Activated CD8-positive, alpha-beta memory T cell treated with anti-CD3 and anti-CD28 coated beads, Interleukin-2, amount 10 ng/mL, durations not matched to agents 7 days and 5 days (primary cell): ENCODE data around the gene OR13F1. TPM values are rescaled to one million over a fixed set of nuclear protein-coding genes. Genes with fewer than 3 reads are reported as not detected.

ENCODE experiments used
- ATAC-seq: fragments of 150-1000 bp; cut with Tn5 transposase; one replicate; pipeline ENCODE4 v1.10.0; 2021; ENCODE audit warnings: moderate library complexity
- CTCF ChIA-PET: fragments of 350-600 bp; sonication (Branson Sonifier 250); formaldehyde crosslinking; loops from one replicate; lab custom pipeline; 2021; ENCODE audit warnings: antibody characterized with exemption; lab: Charles Lee
- DNase-seq: peaks from one replicate; pipeline ENCODE4 v3.0.0-alpha.2; 2020
- H3K27ac Mint-ChIP-seq: one replicate; pipeline ENCODE4 v1.8.0; 2021; ENCODE audit warnings: mild to moderate bottlenecking, mixed read lengths
- H3K27me3 Mint-ChIP-seq: one replicate; pipeline ENCODE4 v1.8.0; 2021; ENCODE audit warnings: mixed read lengths
- H3K36me3 Mint-ChIP-seq: one replicate; pipeline ENCODE4 v1.8.0; 2021; ENCODE audit warnings: mild to moderate bottlenecking, mixed read lengths
- H3K4me1 Mint-ChIP-seq: one replicate; pipeline ENCODE4 v1.8.0; 2021; ENCODE audit warnings: mixed read lengths
- H3K4me3 Mint-ChIP-seq: one replicate; pipeline ENCODE4 v1.8.0; 2021; ENCODE audit warnings: mild to moderate bottlenecking, moderate library complexity, mixed read lengths
- H3K9me3 Mint-ChIP-seq: one replicate; pipeline ENCODE4 v1.8.0; 2022; ENCODE audit warnings: low read depth, mixed read lengths
- total RNA-seq, 2 experiments: library from RNA; stranded (reverse); gene quantifications; one replicate each; pipeline ENCODE4 v1.2.3, GENCODE V29; 2021

OR13F1 gene
- total RNA-seq, 2 experiments from 2014 or later = not detected

DNA sequence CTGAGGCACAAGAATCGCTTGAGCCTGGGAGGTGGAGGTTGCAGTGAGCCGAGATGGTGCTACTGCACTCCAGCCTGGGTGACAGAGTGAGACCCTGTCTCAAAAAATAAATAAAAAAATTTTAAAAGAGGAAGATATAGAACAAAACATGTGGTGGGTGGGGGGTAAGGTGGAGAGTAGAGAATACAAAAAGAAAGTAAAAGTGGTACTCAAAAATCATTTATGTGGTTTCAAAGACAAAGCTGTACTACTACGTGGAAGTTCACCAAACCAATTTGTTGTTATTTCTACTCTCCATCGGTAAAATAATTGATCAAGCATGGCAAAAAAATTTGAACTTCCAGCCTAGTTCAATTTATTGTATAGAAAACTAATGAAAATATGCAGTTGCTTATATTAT is 40.6 kb downstream of the OR13F1 start:
- H3K4me3 Mint-ChIP-seq = no peak overlapping the region
- H3K36me3 Mint-ChIP-seq = no peaks in the 10 kb centered on the region
- no peaks in the 10 kb centered on the region for H3K4me1 Mint-ChIP-seq
- no peak overlapping the region for H3K27ac Mint-ChIP-seq
- no peaks in the 10 kb centered on the region for H3K27me3 Mint-ChIP-seq
- H3K9me3 Mint-ChIP-seq = no peaks in the 10 kb centered on the region
- ATAC-seq (no peak), DNase-seq (no peak)
- CTCF ChIA-PET = no interaction called here

DNA sequence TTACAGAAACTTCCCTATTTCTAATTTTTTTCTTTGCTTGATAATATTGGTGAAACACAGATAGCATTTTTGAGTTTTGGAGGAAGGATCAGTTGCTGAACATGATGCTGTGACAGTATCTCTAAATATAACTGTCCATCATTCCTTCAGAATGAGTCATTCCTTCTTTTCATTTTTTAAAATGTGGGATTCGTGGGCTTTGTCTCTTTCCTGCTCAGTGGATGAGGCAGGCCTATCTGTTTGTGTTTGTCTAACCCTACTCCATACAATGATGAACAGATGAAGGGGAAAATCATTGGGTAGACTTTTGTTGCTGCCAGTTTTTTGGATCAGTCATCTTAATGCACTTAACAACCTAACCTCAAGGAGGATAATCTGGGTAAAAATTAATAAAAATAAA is 49.2 kb downstream of the OR13F1 start:
- no peak for ATAC-seq
- Mint-ChIP-seq H3K27ac (no peak overlapping the region), H3K36me3 (no peaks in the 10 kb centered on the region), H3K4me1 (no peaks in the 10 kb centered on the region), H3K27me3 (no peaks in the 10 kb centered on the region), H3K4me3 (no peak overlapping the region), H3K9me3 (peaks cover 5% of the 10 kb centered on the region)
- CTCF ChIA-PET = no interaction called here
- DNase-seq = no peak

Other genes starting within 250 kb of the OR13F1 start
- gene OR13C4, start 22.9 kb downstream of the OR13F1 start, total RNA-seq = not detected
- gene OR13C3, start 32.6 kb downstream of the OR13F1 start, total RNA-seq = not detected
- not detected for gene OR13C8, start 64.9 kb downstream of the OR13F1 start, total RNA-seq
- gene OR13C5, start 95.2 kb downstream of the OR13F1 start, total RNA-seq = not detected
- gene OR13C2, start 101.4 kb downstream of the OR13F1 start, total RNA-seq = not detected
- not detected for gene OR13C9, start 113.9 kb downstream of the OR13F1 start, total RNA-seq
- gene OR13D1, start 190.3 kb downstream of the OR13F1 start, total RNA-seq = not detected
- 10 to 100 TPM; 14.1 to 16.2 TPM for gene NIPSNAP3A, start 243.4 kb downstream of the OR13F1 start, total RNA-seq